NOMO-1 treated with DMSO at 0.1 percent for 48 hours (cell line): ENCODE measurements around the gene ATG9A.
A peak's percentile ranks its signal among the peaks of the same experiment; 100 is the strongest.

ENCODE experiments used
- DNase-seq: peaks from one replicate; lab custom pipeline; 2025; ENCODE audit not compliant: unreplicated experiment; lab: John Stamatoyannopoulos, UW

ATG9A gene

GRCh38 chr2:219178377-219179175, 50.9 kb downstream of the ATG9A start:
- peak; percentile 15 for DNase-seq

DNA sequence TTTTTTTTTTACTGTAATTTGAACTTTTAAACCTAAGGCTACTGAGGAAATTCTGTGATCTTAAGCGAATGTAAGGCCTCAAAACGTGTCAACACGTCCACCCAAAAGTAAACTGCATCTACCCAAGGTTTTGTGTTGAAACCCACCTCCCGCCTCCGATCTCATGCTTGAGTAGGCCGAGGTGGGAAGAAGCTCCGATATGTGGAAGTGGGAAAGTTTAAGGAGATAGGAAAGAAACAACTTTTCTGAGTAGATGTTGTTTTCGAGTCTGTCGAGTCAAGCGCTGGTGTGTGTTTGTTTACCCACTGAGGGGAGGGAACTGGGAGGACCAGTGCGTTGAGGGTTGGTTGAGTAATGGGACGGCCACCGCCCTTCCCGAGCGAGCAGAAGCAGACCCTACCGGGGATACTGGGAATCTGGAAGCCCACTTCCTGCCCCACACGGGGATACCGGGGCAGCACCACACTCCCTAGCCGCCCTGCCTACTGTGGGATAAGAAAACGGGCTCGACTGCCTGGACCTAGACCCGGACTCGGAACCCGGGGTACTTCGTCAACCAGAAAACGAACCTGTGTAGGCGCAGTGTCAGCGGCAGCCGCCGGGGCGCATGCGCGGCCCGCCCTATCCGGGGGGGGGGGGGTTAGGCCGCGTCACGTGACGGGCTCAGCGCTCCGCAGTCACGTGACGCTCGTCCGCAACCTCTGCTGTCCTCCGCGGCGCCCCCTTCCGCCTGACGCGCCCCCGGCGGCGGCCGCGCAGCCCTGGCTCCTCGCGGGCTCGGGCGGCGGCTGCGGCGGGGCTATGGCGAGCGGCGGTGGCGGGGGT, 51.7 kb downstream of the ATG9A start, which contains the start of gene RETREG2:
Gene RETREG2 (plus strand): TSS at position 724 of the 825 bp plus-strand sequence. CDS start 78 bp downstream, at position 802.
- DNase-seq: peak; percentile 88

GRCh38 chr2:219176818-219177551, 52.5 kb downstream of the ATG9A start, which contains the start of gene CNPPD1:
Gene CNPPD1 (minus strand): TSS chr2:219176925. CDS start chr2:219176828, 97 bp downstream.
- DNase-seq: peak; percentile 84

DNA sequence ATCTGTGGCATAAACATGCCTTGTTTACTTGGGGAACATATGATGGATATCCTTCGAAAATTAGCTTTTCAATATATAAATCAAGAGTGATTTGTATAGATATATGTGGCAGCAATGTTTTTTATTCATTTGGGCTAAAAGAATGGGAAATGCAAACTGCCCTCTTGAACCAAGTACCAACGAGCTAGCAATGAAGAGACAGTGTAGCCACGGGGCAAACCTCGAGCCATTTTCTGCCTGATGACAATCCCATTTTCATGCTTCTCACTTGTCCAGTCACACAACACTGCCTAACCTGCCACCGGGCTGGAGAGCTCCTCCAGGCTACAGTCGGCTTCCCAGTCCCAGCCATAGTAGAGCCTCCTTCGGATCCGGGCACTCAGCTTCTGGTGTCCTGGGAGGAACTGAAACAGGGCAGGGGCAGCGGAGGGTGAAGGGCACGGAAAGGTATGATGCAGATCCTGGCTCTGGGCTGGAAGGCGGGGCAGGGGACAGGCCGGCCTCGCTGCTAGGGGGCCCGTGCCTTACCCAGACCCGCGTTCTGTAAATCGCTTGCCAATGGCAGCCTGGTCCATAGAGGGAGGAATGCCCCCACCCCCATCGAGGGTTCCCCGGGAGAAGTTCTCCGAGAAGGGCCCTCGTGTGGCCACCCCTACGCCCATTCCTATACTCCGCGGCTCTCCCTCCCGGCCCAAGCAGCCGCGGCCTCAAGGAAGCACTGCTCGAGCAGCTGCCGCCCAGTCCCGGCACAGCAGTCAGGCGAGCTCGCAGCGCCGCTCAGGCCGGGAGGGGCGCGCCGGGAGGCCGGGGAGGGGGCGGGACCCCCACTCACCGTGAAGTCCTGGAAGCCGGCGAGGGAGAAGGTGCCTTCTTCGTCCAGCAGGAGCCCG, 53.3 kb downstream of the ATG9A start:
- peak; percentile 23 for DNase-seq

DNA sequence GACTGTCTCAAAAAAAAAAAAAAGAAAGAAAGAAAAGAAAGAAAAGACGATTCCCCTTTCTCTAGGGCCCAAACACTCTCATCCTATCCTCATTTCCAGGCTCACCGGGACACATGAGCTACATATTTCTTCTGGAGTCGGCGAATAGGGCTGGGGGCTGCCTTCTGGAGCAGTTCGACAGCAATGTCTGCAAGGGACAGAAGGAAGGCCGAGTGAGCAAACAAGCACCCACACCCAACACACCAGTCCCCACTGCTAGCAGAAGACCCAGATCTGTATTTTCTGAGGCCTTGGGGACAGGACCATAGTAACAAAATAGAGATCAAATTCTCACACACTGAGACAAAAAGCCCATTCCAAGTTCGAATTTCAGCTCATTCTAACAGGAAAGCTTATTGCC, 54.0 kb downstream of the ATG9A start:
- no peak for DNase-seq

- no peak for DNase-seq
Measured at GRCh38 chr2:219174801-219175200, 54.6 kb downstream of the ATG9A start.

- no peak for DNase-seq
Measured at GRCh38 chr2:219174146-219174545, 55.3 kb downstream of the ATG9A start.

- DNase-seq: no peak
Measured at GRCh38 chr2:219173176-219173575, 56.3 kb downstream of the ATG9A start.

DNA sequence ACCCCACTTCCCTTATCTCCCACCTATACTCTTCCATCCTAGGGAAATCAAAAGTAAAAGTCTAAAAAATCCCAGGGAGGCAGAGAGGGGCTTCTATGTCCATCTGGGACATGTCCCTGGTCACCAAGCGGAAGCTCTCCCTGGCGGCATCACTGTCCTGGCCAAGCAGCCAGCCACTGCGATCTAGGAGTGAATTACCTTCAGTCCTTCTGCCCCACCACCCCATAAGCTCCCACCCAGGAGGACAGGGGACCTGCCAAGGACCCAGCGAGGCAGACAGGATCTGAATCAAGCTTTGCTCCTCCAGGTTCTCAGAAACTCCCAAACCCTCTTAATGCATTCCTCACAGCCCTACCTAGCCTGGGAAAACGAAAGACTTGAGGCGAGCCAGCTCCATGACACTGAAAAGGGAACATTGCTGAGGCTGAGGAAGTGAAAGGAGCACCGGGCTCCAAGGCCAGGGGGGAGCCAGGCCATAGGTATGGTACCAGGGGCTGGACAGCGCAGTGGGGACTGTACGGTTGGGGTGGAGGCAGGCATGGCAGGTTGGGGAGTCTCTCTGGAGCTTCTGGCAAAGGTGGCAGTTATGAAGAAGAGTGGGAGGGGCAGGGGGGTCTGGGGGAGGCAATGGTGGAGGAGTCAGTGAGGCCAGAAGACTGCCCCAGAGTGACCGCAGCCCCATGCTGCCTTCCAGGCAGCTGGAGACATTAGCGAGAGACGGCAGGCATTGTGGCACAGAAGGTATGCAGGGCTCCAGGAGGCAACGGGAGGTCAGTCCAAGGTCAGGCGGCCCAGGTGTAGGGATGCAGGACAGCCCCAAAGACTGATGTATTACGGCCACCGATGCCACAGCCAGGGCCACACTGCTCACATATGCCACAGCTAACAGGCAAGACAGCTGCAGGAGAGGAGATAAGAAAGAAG, 56.9 kb downstream of the ATG9A start:
- no peak for DNase-seq

- DNase-seq: no peak
Measured at GRCh38 chr2:219171231-219171651, 58.2 kb downstream of the ATG9A start.

GRCh38 chr2:219169930-219170654, 59.3 kb downstream of the ATG9A start, which contains the start of gene SLC23A3:
Gene SLC23A3 (minus strand): TSS chr2:219170029. CDS start chr2:219169984, 45 bp downstream.
- DNase-seq: no peak
